ENCODE measurements around the gene CUL4B. TPM values are rescaled to one million over a fixed set of nuclear protein-coding genes. Genes with fewer than 3 reads are reported as not detected.
A peak's percentile ranks its signal among the peaks of the same experiment; 100 is the strongest.

The CUL4B gene
- total RNA-seq (84.3 and 90.0 TPM in 2 replicates), polyA plus RNA-seq (22.2 and 22.9 TPM in 2 replicates), polyA minus RNA-seq (103 and 111 TPM in 2 replicates), Bru-seq, nascent RNA (percentile 84 among the genes with signal in this experiment), BruChase-seq, experiment 1, labeled RNA remaining after a 6-hour chase (percentile 96 among the genes with signal in this experiment), BruChase-seq, experiment 2, labeled RNA remaining after a 2-hour chase (percentile 86 among the genes with signal in this experiment)
- polyA plus RNA-seq (2011; cell fraction: cytosol; rRNA removed), result 23.7 and 24.1 TPM in 2 replicates
- 80.6 and 91.4 TPM in 2 replicates for polyA plus RNA-seq (2011; cell fraction: nucleus; rRNA removed)
- 83.7 and 96.5 TPM in 2 replicates for polyA plus RNA-seq (2012)
- 20.5 TPM for polyA minus RNA-seq (2011; cell fraction: cytosol; rRNA and poly(A)+ RNA removed)
- 32.9 and 74.2 TPM in 2 replicates for polyA minus RNA-seq (2011; cell fraction: nucleus; rRNA and poly(A)+ RNA removed)
- long read RNA-seq, full-length matches to known transcripts, result 89 of 136 reads
- long read RNA-seq, partial matches to known transcripts, result 11 of 136 reads
- long read RNA-seq, other reads (novel, unspliced or antisense), result 36 of 136 reads

- Histone ChIP-seq H3K36me3 (ENCODE audit: control insufficient read depth in 2 of 2, extremely low read depth in 1 of 2, insufficient read depth in 2 of 2, low read length in 2 of 2) (peaks cover 0 to 4% of the 10 kb centered on the region in 2 experiments), H3K9me1 (replicated peaks; ENCODE audit: control insufficient read depth, extremely low read depth, insufficient read depth, low read length) (no peaks in the 10 kb centered on the region), H3K9ac (replicated peaks; ENCODE audit: extremely low read depth, insufficient read depth, low read length) (peak within 1 kb of the TSS; percentile 92), H2AFZ (ENCODE audit: low read depth, low read length) (peak within 1 kb of the TSS; percentile 30), H3K4me2 (ENCODE audit: insufficient read depth, low read length) (peak within 1 kb of the TSS; percentile 97), H4K20me1 (replicated peaks; ENCODE audit: control insufficient read depth, extremely low read depth, insufficient read depth, low read length) (no peaks in the 10 kb centered on the region), H3K27me3 (ENCODE audit: control insufficient read depth in 2 of 2, insufficient read depth in 2 of 2, low read length in 2 of 2) (no peaks in the 10 kb centered on the region), H3K79me2 (ENCODE audit: control insufficient read depth, insufficient read depth, low read length) (peaks cover 51% of the 10 kb centered on the region), H3K27ac (ENCODE audit: insufficient read depth, low read depth, low read length) (peak within 1 kb of the TSS; percentile 94), H3K4me1 (ENCODE audit: control insufficient read depth, extremely low read depth, insufficient read depth, low read length) (peaks cover 22% of the 10 kb centered on the region), H3K9me3 (replicated peaks; ENCODE audit: control insufficient read depth, insufficient read depth, low read length) (no peaks in the 10 kb centered on the region), H3K4me3 (replicated peaks in 1 of 3; ENCODE audit: insufficient read depth in 1 of 3, low read depth in 1 of 3, low read length in 3 of 3) (peak within 1 kb of the TSS; percentile 81 to 99 (median 98))
- DNase-seq (ENCODE audit: low read depth, low spot score), result peak; percentile 95
- peak; percentile 77 for FAIRE-seq
- no TSS peak for BruUV-seq (replicated peaks)
- intact Hi-C loops (cut with micrococcal nuclease), result loop anchor here (1.0 to 5.0 kb wide), 7 partner anchors 11 to 236 kb away; no protein-coding TSS in a partner anchor
- TF ChIP-seq POLR2A (IDR thresholded peaks at IDR 0.05; ENCODE audit: low read depth, low read length) (peak; percentile 75), JUN (IDR thresholded peaks at IDR 0.05; ENCODE audit: borderline replicate concordance, insufficient read depth, insufficient read length, low read depth) (no peak), MAX (IDR thresholded peaks at IDR 0.05; ENCODE audit: insufficient read depth, insufficient read length) (peak; percentile 19), CTCF (IDR thresholded peaks at IDR 0.05; ENCODE audit: extremely low read depth in 1 of 2, insufficient read depth in 1 of 2, low read depth in 1 of 2, low read length in 2 of 2) (no peak), FOS (IDR thresholded peaks at IDR 0.05; ENCODE audit: borderline replicate concordance, insufficient read depth, low read length) (no peak), MYC (IDR thresholded peaks at IDR 0.05; ENCODE audit: low read depth, low read length) (no peak), EZH2 (IDR thresholded peaks at IDR 0.05; ENCODE audit: borderline replicate concordance, low read depth, low read length, severe bottlenecking) (no peak), POLR2AphosphoS5 (IDR thresholded peaks at IDR 0.05; ENCODE audit: insufficient read depth, low read depth, low read length) (peak; percentile 73), GATA2 (IDR thresholded peaks at IDR 0.05; ENCODE audit: insufficient read depth, insufficient read length, low read depth, low read length) (no peak)
- CTCF ChIA-PET, result interaction anchor here (0.9 to 2.1 kb wide), 3 partner anchors 9 to 75 kb away, joined by 3 to 6 read pairs (median 6); no protein-coding TSS in a partner anchor
- POLR2A ChIA-PET, result interaction anchor here (0.5 to 2.0 kb wide), 7 partner anchors 11 to 173 kb away, joined by 3 to 17 read pairs (median 6); partner anchors contain the start of gene MCTS1
- dilution Hi-C loops (cut with MboI; ENCODE audit: extremely low pct_ligation_motif_present, low sequenced_read_pairs), result no loop called here
Observed at GRCh38 chrX:120560842-120561633, at the start of gene CUL4B. Gene CUL4B, minus strand, starts transcription at chrX:120560962. Its CDS starts 324 bp downstream, at chrX:120560638.

Data from endothelial cell of umbilical vein (primary cell).